ENCODE measurements around the gene SCAPER.

Gene SCAPER, protein sequence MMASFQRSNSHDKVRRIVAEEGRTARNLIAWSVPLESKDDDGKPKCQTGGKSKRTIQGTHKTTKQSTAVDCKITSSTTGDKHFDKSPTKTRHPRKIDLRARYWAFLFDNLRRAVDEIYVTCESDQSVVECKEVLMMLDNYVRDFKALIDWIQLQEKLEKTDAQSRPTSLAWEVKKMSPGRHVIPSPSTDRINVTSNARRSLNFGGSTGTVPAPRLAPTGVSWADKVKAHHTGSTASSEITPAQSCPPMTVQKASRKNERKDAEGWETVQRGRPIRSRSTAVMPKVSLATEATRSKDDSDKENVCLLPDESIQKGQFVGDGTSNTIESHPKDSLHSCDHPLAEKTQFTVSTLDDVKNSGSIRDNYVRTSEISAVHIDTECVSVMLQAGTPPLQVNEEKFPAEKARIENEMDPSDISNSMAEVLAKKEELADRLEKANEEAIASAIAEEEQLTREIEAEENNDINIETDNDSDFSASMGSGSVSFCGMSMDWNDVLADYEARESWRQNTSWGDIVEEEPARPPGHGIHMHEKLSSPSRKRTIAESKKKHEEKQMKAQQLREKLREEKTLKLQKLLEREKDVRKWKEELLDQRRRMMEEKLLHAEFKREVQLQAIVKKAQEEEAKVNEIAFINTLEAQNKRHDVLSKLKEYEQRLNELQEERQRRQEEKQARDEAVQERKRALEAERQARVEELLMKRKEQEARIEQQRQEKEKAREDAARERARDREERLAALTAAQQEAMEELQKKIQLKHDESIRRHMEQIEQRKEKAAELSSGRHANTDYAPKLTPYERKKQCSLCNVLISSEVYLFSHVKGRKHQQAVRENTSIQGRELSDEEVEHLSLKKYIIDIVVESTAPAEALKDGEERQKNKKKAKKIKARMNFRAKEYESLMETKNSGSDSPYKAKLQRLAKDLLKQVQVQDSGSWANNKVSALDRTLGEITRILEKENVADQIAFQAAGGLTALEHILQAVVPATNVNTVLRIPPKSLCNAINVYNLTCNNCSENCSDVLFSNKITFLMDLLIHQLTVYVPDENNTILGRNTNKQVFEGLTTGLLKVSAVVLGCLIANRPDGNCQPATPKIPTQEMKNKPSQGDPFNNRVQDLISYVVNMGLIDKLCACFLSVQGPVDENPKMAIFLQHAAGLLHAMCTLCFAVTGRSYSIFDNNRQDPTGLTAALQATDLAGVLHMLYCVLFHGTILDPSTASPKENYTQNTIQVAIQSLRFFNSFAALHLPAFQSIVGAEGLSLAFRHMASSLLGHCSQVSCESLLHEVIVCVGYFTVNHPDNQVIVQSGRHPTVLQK (N-terminal part only)

DNA sequence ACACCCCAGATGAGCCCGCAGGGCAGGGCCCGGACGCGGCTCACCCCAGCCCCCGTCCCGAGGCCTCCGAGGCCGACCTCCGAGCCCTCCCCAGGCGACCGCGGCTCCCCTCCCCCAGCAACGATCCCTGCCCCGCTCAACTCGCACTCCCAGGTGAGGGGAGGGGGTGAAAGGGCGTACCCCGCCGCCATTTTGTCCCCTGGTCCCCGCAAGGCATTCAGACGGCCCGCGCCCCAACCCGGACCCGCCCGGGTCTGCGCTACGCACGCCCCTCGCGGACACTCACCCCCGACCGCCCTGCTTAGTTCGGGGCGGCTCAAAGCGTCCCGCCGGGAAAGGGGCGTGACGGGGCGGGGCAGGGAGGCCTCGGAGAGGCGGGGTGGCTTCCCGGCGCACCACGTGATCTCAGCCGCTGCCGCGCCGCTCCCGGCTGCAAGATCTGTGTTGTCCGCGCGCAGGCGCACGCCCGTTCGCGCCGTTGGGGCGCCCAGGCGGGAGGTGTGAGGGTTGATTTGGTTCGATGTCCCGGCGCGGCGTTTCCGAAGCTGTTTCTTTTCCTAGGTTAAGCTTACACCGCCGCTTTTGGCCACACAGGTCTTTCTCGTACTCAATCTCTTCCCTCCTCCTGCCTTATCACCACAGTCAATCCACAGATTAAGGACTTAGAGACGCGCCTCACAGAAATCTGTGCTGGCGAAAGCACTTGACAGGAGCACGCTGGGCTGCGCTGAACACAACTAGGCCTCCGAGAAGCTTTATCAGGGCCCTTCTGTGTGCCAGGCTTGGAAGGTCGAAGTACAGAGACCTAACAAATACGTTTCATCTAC lies at the start of gene SCAPER:
Gene SCAPER, minus strand, starts transcription at position 328 of the 827 bp plus-strand sequence. CDS start 21,523 bp downstream, outside the sequence.
- DNase-seq (ENCODE audit: low read depth in 3 of 3), result peak; percentile 81 to 93 (median 85)

DNA sequence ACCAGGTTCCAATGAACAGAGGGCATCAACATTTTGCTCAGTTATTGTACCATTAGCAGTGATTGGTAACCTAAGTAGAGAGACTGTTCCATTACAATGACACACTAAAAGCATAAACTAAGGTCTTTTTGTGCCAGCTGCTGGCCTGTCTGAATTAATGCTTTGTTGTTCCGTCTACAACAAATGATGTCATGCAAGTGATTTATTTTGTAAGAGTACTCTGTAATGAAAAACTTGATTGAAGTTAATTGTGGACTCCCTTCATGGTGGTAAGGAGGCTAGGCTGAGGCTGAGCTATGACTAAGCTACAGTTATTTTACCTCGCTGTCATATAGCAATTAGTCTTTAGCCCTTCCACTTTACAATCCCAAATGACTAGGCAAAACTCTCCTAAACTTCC lies 49.6 kb upstream of the SCAPER start:
- DNase-seq (ENCODE audit: low read depth in 3 of 3), result no peak

DNA sequence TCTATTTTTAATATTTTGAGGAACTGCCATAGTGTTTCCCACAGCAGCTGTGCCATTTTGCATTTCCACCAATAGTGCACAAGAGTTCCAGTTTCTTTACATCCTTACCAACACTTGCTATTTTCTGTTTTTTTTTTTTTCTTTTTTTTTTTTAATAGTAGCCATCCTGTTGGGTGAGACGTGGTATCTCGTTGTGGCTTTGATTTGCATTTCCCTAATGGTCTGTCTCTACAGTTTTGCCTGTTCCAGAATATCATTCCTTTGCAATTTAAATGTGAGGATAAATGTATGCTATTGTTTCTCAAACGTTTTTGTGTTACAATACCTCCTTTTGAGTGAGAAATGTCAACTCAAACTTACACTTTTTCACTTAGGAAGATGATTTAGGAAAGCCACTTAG lies 48.8 kb upstream of the SCAPER start:
- DNase-seq (ENCODE audit: low read depth in 3 of 3), result no peak

DNA sequence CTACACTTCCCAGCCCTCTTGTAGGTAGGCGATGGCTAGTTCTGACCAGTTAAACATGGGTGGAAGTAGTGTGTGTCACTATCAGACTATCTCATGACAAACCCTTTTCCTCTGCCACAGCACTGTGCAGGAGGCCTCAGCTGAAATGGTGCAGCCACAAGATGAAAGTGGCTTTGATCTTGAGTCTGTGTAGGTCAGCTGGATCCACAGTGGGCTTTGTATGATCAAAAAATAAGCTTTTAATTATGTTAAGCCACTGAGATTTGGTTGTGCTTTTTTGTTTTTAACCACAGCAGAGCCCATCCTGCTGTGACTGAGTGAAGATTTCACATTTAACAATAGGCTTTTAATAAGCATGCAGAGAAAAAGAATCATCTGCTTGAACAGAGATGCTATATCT lies 46.1 kb upstream of the SCAPER start:
- no peak for DNase-seq (ENCODE audit: low read depth in 3 of 3)

DNA sequence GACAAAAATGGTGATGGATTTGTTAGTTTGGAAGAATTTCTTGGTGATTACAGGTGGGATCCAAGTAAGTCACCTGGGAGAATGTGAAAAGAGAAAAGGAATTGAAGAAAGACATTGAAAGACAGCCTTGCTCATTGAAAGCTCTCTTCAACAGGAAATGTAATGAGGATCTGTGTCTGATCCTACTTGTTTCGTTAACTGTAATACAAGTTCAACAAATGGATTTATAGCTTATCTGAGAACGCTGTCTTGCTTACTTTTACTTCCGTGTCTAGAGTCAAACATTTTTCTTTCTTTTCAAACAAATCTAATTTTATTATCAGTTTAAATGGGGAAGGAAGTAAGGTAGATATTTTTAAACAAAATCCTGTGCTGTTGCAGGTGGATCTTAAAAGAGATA lies 42.3 kb upstream of the SCAPER start:
- no peak for DNase-seq (ENCODE audit: low read depth in 3 of 3)

DNA sequence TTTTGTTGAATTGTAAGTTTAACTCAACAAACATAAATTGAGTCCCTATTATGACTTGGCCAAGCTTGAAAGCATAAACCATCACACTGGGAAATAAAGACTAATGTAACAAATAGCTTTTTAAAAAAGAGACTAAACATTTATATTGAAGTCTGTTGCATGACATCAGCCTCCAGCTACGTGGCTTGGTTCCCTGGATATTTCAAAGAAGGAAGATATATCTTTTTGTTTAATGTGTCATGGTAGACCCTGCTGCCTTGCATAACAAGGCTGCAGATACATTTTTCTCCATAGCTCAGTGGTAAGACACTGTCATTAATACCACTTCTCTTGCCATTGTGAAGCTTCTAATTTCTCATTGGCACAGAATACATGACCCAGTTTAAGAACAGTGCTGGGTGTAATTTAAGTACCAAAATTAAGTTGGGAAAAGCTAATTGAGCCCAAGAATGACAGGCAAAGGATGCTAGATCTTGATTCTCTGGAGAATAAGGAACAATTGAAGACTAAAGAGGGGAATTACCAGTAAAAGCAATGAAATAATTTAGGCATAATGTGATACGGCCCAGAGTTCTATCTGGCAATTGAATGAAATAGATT lies 40.5 kb upstream of the SCAPER start:
- DNase-seq (ENCODE audit: low read depth in 3 of 3), result no peak

DNA sequence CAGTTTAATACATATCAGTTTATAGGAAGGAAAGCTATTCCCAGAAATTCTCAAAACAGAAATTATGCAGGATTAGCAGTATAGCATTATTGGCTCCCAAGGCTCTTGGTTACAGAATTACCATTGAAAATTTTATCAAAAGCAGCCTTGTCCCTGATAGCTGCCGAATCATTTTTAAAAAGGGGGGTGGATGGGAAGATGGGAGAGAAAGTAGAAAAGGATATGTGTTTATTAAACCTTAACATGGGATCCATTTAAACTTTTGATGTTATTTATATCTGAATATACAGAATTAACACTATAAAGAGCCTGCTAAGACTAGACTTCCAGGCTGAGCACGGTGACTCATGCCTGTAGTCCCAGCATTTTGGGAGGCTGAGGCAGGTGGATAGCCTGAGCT lies 37.2 kb upstream of the SCAPER start:
- no peak for DNase-seq (ENCODE audit: low read depth in 3 of 3)

DNA sequence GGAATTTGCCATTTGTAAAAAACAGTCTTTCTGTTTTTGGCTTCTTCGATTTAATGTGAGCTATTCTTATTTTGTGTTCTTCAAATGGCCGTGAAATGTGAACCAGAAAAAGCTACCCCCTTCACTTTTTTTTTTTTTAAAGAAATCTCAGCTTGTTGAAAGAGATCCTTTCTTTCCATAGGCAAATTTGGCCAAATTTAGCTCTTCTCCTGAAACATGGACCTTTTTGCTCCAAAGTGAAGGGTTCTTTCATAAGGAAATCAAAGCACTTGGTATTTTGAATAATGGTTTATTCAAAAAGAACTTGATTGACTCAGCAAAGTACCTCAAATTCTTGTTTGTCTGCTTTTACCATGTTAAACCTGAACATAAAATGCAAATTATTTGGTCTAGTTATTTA lies 36.5 kb upstream of the SCAPER start:
- no peak for DNase-seq (ENCODE audit: low read depth in 3 of 3)

DNA sequence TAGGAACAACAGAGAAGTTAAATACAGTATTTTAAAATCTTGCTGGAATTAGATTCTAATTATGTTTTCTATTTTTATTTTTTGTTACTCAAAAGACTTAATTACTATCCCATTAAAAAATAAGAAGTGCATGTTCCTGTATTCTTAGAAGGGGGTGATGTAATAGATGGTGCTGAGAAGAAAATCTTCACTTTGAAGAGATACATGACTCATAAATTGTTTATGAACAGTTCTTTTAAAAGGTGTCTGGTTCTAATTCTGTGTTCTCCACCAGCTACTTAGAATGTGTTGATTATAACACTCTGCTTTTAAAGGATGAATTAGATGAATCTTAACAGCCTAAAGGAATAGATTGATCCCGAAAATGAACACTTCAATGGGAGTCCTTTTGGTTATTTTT lies 34.6 kb upstream of the SCAPER start:
- no peak for DNase-seq (ENCODE audit: low read depth in 3 of 3)

DNA sequence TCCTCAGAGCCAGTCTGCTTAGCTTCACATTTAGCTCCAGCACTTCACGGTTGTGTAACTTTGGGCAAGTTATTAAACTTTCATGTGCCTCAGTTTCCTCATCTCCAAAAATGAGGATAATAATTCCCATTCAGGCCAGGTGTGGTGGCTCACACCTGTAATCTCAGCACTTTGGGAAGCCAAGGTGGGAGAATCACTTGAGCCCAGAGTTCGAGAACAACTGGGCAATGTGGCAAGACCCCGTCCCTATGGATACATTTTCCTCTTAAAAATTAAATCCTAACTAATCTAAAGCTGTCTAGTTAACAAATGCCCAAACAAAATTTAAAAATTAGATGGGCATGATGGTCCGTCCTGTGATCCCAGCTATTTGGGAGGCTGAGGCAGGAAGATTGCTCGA lies 33.6 kb upstream of the SCAPER start:
- no peak for DNase-seq (ENCODE audit: low read depth in 3 of 3)

DNA sequence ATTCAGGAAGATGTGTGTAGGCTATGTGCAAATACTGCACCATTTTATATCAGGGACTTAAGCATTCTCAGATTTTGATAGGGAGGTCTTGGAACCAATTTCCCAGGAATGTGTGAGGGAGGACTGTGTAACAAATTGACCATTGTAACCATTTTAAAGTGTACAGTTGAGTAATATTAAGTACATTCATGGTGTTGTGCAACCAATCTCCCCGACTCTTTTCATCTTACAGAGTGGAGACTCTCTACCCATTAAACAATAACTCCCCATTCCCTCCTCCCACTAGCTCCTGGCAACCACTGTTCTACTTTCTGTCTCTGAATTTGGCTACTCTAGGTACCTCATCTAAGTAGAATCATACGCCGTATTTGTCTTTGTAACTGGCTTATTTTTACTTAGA lies 31.5 kb upstream of the SCAPER start:
- DNase-seq (ENCODE audit: low read depth in 3 of 3), result no peak

DNA sequence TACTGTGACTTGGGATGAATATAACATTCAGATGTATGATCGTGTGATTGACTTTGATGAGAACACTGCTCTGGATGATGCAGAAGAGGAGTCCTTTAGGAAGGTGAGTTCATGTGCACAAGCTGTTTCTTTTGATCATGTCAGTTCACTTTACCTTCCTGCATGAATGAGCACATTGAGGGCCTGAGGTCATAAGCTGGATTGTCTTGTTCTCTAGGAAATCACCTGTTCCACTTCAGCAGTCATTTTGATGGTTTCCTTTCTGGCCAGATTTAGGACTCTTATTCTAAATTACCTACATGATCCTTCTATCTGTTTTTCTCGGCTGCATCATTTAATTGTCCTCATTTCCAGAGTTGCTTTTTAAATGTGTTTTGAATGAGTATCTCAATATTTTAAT lies 30.5 kb upstream of the SCAPER start:
- no peak for DNase-seq (ENCODE audit: low read depth in 3 of 3)

DNA sequence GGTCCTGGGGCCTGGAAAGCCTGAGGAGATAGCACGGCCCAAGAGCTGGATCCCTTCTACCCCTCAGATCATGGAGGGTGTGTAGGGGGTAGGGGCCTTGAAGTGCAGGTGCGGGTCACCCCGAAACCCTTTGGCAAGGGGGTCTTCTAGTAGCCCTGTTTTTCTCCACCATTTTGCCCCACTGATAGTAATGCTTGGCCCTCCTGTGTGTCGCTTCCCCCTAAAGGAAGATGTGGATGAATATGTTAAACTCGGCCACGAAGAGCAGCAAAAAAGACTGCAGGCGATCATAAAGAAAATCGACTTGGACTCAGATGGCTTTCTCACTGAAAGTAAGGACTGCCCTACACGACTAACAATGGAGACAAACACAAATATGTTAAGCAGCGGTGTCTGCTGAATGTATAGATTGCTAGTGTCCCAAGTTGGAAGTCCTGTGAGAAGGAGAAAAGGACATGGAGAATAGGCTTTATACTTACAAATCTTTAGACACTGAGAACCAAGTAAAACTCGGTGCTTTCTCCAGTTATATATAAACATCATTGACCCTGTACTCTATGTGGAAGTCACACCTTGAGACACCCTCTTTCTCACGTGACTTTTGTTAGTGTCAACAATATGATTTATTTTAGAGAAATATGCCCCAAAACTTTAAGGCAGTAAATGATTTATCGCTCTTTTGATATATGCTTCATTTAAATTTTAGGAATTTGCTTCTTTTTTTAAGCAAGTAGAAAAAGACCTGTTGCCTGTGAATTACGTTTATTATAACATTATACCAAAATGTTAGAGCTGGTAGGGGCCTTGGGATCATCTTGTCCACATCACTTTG lies 27.2 kb upstream of the SCAPER start:
- DNase-seq (ENCODE audit: low read depth in 3 of 3), result no peak

DNA sequence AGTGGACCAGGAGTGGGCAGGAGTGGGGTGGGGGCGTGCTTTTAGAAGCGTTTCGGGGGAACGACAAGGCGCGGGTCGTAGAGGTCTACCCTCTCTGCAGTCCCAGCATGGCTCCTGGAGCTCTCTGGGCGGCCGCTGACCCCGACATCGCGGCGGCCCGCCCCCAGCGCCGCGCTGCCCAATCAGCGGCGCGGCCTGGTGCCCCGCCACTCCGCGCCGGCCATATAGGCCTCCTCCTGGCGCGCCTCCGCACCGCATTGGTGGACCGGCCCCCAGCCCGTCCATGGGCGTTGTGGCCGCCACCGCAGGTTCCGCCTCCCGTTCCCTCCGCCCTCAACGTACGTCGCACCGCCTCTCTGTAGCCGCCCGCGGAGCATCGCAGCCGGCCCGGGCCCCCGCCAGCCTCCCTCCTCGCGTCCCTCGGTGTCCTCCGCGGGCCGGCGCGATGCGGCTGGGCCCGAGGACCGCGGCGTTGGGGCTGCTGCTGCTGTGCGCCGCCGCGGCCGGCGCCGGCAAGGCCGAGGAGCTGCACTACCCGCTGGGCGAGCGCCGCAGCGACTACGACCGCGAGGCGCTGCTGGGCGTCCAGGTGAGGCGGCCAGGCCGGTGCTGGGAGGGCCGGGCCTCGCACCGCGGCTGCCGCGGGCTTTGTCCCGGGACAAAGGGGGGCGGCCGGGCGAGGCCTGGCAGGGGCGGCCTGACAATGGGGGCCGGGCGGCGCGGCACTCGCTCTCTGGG lies 26.4 kb upstream of the SCAPER start, which contains the start of gene RCN2:
Gene RCN2, plus strand, starts transcription at position 353 of the 738 bp plus-strand sequence. Its CDS starts 93 bp downstream, at position 446.
- peak; percentile 88 to 93 (median 89) for DNase-seq (ENCODE audit: low read depth in 3 of 3)

DNA sequence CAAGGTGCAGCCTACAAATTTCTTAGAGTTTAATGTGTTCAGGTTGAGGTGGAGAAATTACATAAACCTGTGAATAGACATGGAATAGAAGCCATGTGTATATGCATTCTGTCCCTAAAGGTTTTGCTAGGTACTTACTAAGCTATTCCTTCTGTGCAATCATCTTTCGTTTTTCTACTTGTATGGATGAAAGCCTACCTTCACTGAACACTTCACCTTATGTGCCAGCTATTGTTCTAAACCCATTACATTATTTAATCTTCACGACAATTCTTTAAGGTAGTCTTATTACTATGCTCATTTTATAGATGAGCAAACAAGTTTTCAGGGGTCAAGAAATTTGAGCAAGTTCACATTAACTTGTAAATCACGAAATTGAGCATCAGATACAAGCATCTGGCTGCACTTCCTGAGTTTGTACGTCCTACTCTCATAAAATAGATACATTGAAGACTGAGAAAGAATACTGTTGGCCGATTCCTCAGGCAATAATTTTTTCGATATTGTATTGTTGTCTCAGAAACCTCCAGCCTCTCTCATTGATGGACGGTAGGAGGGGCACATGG lies 25.8 kb upstream of the SCAPER start:
- DNase-seq (ENCODE audit: low read depth in 3 of 3), result no peak

DNA sequence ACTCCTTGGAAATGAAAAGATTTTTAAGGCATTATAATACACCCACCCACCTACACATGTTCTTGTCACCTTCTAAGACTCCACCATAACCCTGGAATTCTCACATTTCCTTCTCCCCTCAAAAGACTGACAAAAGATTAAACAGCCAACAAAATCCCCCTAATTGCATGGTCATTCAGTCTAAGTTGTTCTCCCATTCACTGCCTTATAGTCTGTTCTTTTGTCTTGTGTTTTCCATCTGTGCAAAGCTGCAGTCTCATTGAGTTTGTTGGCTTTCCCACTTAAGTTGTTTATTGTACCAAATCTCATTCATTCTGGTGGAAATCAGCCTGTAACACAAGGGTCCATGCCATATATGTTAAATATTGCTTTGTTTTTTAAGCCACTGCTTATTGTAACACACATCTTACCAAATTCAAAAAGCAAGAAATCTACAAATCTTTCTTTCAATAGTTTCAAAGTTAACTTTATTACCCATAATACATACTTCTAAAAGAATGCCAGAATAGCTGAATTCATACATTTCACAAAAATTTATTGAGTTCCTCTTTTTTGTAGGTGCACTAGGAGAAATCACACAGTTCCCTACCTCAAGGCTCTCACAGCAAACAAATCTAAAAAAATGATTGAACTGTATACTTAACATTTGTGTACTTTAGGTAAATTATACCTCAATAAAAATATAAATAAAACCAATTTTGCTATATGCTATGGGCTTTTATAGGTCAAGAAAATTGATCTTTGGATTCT lies 24.0 kb upstream of the SCAPER start:
- DNase-seq (ENCODE audit: low read depth in 3 of 3), result no peak

DNA sequence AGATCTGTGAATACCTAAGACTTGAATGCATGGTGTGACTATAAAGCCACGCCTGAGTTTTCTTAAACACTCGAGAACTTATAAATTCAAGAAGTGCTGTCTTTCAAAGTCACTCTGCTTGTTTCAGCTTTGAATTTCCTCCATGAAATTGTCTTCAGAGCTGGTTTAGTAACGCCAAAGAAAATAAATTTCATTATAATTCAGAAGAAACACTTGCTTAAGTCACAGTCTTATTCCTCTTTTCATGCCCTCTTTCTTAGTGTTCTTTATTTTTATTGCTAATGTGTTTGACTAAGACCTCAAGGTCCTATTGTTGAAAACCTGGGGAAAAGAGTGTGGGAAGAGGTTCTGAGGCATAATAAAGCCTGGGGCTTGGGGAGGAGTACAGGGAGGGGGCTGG lies 23.1 kb upstream of the SCAPER start:
- DNase-seq (ENCODE audit: low read depth in 3 of 3), result no peak

DNA sequence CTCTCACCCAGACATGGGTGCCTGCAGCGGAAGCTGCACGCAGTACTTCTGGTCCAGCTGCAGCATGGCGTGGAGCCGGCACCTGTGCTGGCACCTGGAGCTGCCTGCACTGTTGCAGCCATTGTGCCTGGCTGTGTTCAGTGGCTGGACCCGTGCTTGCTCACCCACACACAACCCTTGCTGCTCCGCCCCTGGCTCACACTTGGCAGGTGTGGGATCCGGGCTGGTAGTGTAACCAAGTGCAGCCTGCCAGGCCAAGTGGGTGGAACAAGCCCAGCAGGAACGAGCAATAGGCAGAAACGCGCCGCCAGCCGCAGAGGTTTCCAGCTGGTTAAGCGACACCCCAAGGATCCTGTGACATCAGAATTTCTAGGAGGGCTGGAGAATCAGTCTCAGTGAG lies 11.2 kb upstream of the SCAPER start:
- DNase-seq (ENCODE audit: low read depth in 3 of 3), result no peak

All from stimulated activated CD4-positive, alpha-beta T cell treated with anti-CD3 and anti-CD28 coated beads, TNF-alpha, amount 100 ng/mL, for 48 hours (primary cell).